ENCODE measurements around the gene C6orf89.

GRCh38 chr6:36856277-36856676 is 29.5 kb upstream of the C6orf89 start:
- no peak for TF ChIP-seq POLR2A (IDR thresholded peaks at IDR 0.05; ENCODE audit: low read depth, low read length)
- TF ChIP-seq POLR2AphosphoS5 (IDR thresholded peaks at IDR 0.05; ENCODE audit: low read depth, low read length) = no peak
- no peak for TF ChIP-seq TAF1 (IDR thresholded peaks at IDR 0.05; ENCODE audit: low read depth, low read length)
- TF ChIP-seq POU2F2 (IDR thresholded peaks at IDR 0.05; ENCODE audit: low read depth, low read length) = no peak
- no peak for TF ChIP-seq SPI1 (IDR thresholded peaks at IDR 0.05; ENCODE audit: low read depth, low read length)
- no peak for TF ChIP-seq PAX5 (IDR thresholded peaks at IDR 0.05; ENCODE audit: insufficient read depth, low read length, severe bottlenecking)
